ENCODE measurements around the gene DEPP1.

Gene DEPP1

GRCh38 chr10:44997105-44997748 is 18.6 kb upstream of the DEPP1 start (continued):
- TF ChIP-seq ZNF433 (tag by site-specific recombination; IDR thresholded peaks at IDR 0.05; ENCODE audit: low read depth) (no peak), ZNF626 (tag by site-specific recombination; IDR thresholded peaks at IDR 0.05) (no peak), ATF2 (tag by site-specific recombination; IDR thresholded peaks at IDR 0.05; ENCODE audit: low read depth) (no peak), TRIM28 (IDR thresholded peaks at IDR 0.05; ENCODE audit: borderline replicate concordance, low read length) (no peak), KLF9 (tag by site-specific recombination; IDR thresholded peaks at IDR 0.05; ENCODE audit: low read depth) (no peak), ZNF473 (tag by site-specific recombination; IDR thresholded peaks at IDR 0.05) (no peak)

GRCh38 chr10:44995914-44996669 is 17.5 kb upstream of the DEPP1 start:
- Histone ChIP-seq H3K4me1 (ENCODE audit: control insufficient read depth, insufficient read depth, low read length) (no peaks in the 10 kb centered on the region), H3K27ac (ENCODE audit: extremely low read depth, low read depth, low read length) (no peak overlapping the region), H3K36me3 (ENCODE audit: control insufficient read depth in 2 of 2, insufficient read depth in 1 of 2, low read length in 2 of 2) (peaks cover 0 to 10% of the 10 kb centered on the region in 2 experiments; a peak in 1 of 3 replicates), H3K4me3 (ENCODE audit: low read depth, low read length) (no peak overlapping the region), H3K9me3 (ENCODE audit: control insufficient read depth, insufficient read depth, low read depth, low read length) (no peaks in the 10 kb centered on the region)
- CTCF ChIA-PET = interaction anchor here (0.5 to 1.7 kb wide), 4 partner anchors 33 to 1326 kb away, joined by 3 to 5 read pairs (median 4); no protein-coding TSS in a partner anchor
- TF ChIP-seq GLIS2 (tag by site-specific recombination; IDR thresholded peaks at IDR 0.05) (no peak), AEBP2 (tag by site-specific recombination; IDR thresholded peaks at IDR 0.05; ENCODE audit: borderline replicate concordance) (no peak), SP3 (tag by site-specific recombination; IDR thresholded peaks at IDR 0.05) (no peak), ZNF324 (tag by site-specific recombination; IDR thresholded peaks at IDR 0.05) (no peak), SCRT1 (tag by site-specific recombination; IDR thresholded peaks at IDR 0.05; ENCODE audit: borderline replicate concordance) (no peak), ZNF366 (tag by site-specific recombination; conservative IDR thresholded peaks at IDR 0.05) (no peak), IKZF3 (tag by site-specific recombination; IDR thresholded peaks at IDR 0.05) (no peak), GLIS1 (tag by site-specific recombination; IDR thresholded peaks at IDR 0.05) (no peak), ZNF596 (tag by site-specific recombination; IDR thresholded peaks at IDR 0.05) (no peak), INSM2 (tag by site-specific recombination; IDR thresholded peaks at IDR 0.05) (no peak), ZNF621 (tag by site-specific recombination; IDR thresholded peaks at IDR 0.05) (no peak), PBX3 (CRISPR knock-in tag; IDR thresholded peaks at IDR 0.05) (no peak), KLF7 (tag by site-specific recombination; IDR thresholded peaks at IDR 0.05; ENCODE audit: borderline replicate concordance) (no peak), ZNF426 (tag by site-specific recombination; IDR thresholded peaks at IDR 0.05) (no peak), ZNF692 (tag by site-specific recombination; IDR thresholded peaks at IDR 0.05) (no peak), ZIC2 (tag by site-specific recombination; IDR thresholded peaks at IDR 0.05) (no peak), ZBTB10 (tag by site-specific recombination; IDR thresholded peaks at IDR 0.05) (no peak)
- POLR2A ChIA-PET = interaction anchor here (2.1 kb wide), 1 partner anchor 17 kb away, joined by 10 read pairs; the partner anchor contains the start of gene DEPP1
